Measurements from ENCODE around the gene ZSCAN2.
"Not testable (repeated sequence)": the region's sequence is repeated elsewhere in the genome, so short reads cannot be mapped to it uniquely, and the experiment has no call there.

ZSCAN2 gene

GRCh38 chr15:84600687-84601554 lies at the start of gene ZSCAN2:
ZSCAN2 (plus strand) TSS chr15:84601009; CDS start chr15:84603928, 2,919 bp downstream.
- DNase-seq (ENCODE audit: low spot score) = peak; percentile 96

- DNase-seq (ENCODE audit: low spot score) = not testable (repeated sequence)
These were observed 49.2 kb upstream of the ZSCAN2 start for GRCh38 chr15:84551624-84552023.

GRCh38 chr15:84552896-84553295 lies 47.9 kb upstream of the ZSCAN2 start:
- DNase-seq (ENCODE audit: low spot score) = no peak

GRCh38 chr15:84556690-84557089 lies 44.1 kb upstream of the ZSCAN2 start:
- not testable (repeated sequence) for DNase-seq (ENCODE audit: low spot score)

GRCh38 chr15:84568021-84568420 lies 32.8 kb upstream of the ZSCAN2 start:
- not testable (repeated sequence) for DNase-seq (ENCODE audit: low spot score)

GRCh38 chr15:84570164-84570735 lies 30.6 kb upstream of the ZSCAN2 start:
- DNase-seq (ENCODE audit: low spot score) = peak; percentile 11

GRCh38 chr15:84572231-84572630 lies 28.6 kb upstream of the ZSCAN2 start:
- no peak for DNase-seq (ENCODE audit: low spot score)

GRCh38 chr15:84575493-84575892 lies 25.3 kb upstream of the ZSCAN2 start:
- DNase-seq (ENCODE audit: low spot score) = no peak

- DNase-seq (ENCODE audit: low spot score) = not testable (repeated sequence)
These were observed 22.9 kb upstream of the ZSCAN2 start for GRCh38 chr15:84577891-84578290.

- DNase-seq (ENCODE audit: low spot score) = not testable (repeated sequence)
These were observed 21.5 kb upstream of the ZSCAN2 start for GRCh38 chr15:84579261-84579721.

GRCh38 chr15:84581676-84582428 lies 19.0 kb upstream of the ZSCAN2 start:
- not testable (repeated sequence) for DNase-seq (ENCODE audit: low spot score)

- DNase-seq (ENCODE audit: low spot score) = no peak
These were observed 18.1 kb upstream of the ZSCAN2 start for GRCh38 chr15:84582583-84583157.

- DNase-seq (ENCODE audit: low spot score) = not testable (repeated sequence)
These were observed 16.9 kb upstream of the ZSCAN2 start for GRCh38 chr15:84583921-84584320.

- no peak for DNase-seq (ENCODE audit: low spot score)
These were observed 14.1 kb upstream of the ZSCAN2 start for GRCh38 chr15:84586696-84587095.

- DNase-seq (ENCODE audit: low spot score) = peak; percentile 74
These were observed 12.5 kb upstream of the ZSCAN2 start for GRCh38 chr15:84588053-84588874.

- DNase-seq (ENCODE audit: low spot score) = no peak
These were observed 10.4 kb upstream of the ZSCAN2 start for GRCh38 chr15:84590406-84590805.

GRCh38 chr15:84591815-84592214 lies 9.0 kb upstream of the ZSCAN2 start:
- no peak for DNase-seq (ENCODE audit: low spot score)

GRCh38 chr15:84594617-84595290 lies 6.1 kb upstream of the ZSCAN2 start:
- DNase-seq (ENCODE audit: low spot score) = no peak

- no peak for DNase-seq (ENCODE audit: low spot score)
These were observed 5.1 kb upstream of the ZSCAN2 start for GRCh38 chr15:84595660-84596059.

- no peak for DNase-seq (ENCODE audit: low spot score)
These were observed 3.5 kb upstream of the ZSCAN2 start for GRCh38 chr15:84597296-84597695.

- peak; percentile 68 for DNase-seq (ENCODE audit: low spot score)
These were observed 2.6 kb upstream of the ZSCAN2 start for GRCh38 chr15:84598250-84598649.

All from globus pallidus (tissue), 1 donor.